ENCODE data around the gene FAM120AOS. TPM values are rescaled to one million over a fixed set of nuclear protein-coding genes. Genes with fewer than 3 reads are reported as not detected.

FAM120AOS gene
- total RNA-seq, 1 donor from 2014 or later = 52.0 TPM

DNA sequence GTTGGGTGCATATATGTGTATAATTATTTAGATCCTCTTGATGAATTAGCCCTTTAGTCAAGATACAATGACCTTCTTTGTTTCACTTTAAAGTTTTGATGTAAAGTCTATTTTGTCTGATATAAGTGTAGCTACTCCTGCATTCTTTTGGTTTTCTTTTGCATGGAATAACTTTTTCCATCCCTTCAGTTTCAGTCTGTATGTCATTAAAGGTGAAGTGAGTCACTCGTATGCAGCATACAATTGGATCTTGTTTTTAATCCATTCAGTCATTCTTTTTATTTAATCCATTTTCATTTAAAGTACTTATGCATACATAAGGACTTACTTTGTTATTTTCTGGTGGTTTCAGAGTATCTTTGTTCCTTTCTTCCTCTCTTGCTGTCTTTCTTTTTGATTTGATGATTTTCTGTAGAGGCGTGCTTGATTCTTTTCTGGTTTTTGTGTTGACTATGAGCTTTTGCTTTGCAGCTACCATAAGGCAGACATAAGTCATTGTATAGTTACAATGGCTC is 38.1 kb downstream of the FAM120AOS start:
- Mint-ChIP-seq H3K4me1 (peaks cover 5% of the 10 kb centered on the region), H3K27me3 (ENCODE audit: low read depth) (peaks cover 9% of the 10 kb centered on the region), H3K9me3 (peaks cover 8% of the 10 kb centered on the region), H3K27ac (ENCODE audit: unreplicated experiment) (no peak overlapping the region), H3K36me3 (ENCODE audit: low read depth) (peaks cover 5% of the 10 kb centered on the region), H3K4me3 (no peak overlapping the region)
- no peak for TF ChIP-seq CTCF (conservative IDR thresholded peaks at IDR 0.05)
- no peak for DNase-seq (ENCODE audit: low read depth, low spot score)

- no peak overlapping the region for H3K4me3 Mint-ChIP-seq
- no peak for DNase-seq (ENCODE audit: low read depth, low spot score)
These were observed 39.9 kb downstream of the FAM120AOS start for GRCh38 chr9:93413530-93413929.

DNA sequence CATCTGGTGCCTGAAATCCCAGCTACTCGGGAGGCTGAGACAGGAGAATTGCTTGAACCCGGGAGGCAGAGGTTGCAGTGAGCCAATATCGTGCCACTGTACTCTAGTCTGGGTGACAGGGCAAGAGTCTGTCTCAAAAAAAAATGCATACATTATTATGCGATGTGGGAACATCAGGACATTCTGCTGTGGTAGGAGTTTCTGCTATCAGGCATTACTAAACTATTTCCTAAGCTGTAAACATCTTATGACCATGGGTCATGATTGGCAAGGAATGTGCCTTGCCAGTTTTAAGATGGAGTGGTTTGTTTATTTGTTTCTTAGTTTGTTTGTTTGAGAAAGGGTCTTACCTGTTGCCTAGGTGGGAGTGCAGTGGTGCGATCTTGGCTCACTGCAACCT is 47.0 kb downstream of the FAM120AOS start:
- Mint-ChIP-seq H3K27ac (ENCODE audit: unreplicated experiment) (no peak overlapping the region), H3K36me3 (ENCODE audit: low read depth) (no peaks in the 10 kb centered on the region), H3K27me3 (ENCODE audit: low read depth) (peaks cover 24% of the 10 kb centered on the region), H3K4me3 (no peak overlapping the region), H3K9me3 (no peaks in the 10 kb centered on the region), H3K4me1 (no peaks in the 10 kb centered on the region)
- DNase-seq (ENCODE audit: low read depth, low spot score) = no peak
- no peak for TF ChIP-seq CTCF (conservative IDR thresholded peaks at IDR 0.05)

More at GRCh38 chr9:93413530-93413929, 39.9 kb downstream of the FAM120AOS start:
- Mint-ChIP-seq H3K4me1 (peaks cover 5% of the 10 kb centered on the region), H3K36me3 (ENCODE audit: low read depth) (peaks cover 3% of the 10 kb centered on the region), H3K27ac (ENCODE audit: unreplicated experiment) (no peak overlapping the region), H3K27me3 (ENCODE audit: low read depth) (peaks cover 14% of the 10 kb centered on the region), H3K9me3 (peaks cover 2% of the 10 kb centered on the region)
- TF ChIP-seq CTCF (conservative IDR thresholded peaks at IDR 0.05) = no peak

DNA sequence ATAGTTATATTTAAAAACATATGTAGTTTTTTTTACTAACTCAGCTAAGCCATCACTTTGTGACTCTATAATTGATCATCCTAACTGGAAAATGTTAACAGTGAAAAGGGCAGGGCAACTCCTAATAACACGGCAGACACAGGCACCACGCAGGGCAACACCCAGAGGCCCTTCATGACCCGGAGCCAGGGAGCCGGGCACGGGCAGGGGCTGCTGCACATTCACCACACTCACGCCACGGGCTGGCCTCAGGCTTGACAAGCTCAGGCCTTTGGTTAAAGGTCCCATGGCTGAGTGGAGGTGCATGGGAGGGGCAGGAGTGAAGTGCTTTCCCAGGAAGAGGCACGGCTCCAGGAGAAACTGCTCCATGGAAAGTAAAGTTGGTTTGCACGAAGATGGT is 54.9 kb downstream of the FAM120AOS start:
- no peaks in the 10 kb centered on the region for H3K4me1 Mint-ChIP-seq
- peak overlapping the region; percentile 74 for H3K27ac Mint-ChIP-seq (ENCODE audit: unreplicated experiment)
- no peak for DNase-seq (ENCODE audit: low read depth, low spot score)
- no peaks in the 10 kb centered on the region for H3K9me3 Mint-ChIP-seq
- TF ChIP-seq CTCF (conservative IDR thresholded peaks at IDR 0.05) = no peak
- H3K27me3 Mint-ChIP-seq (ENCODE audit: low read depth) = peaks cover 3% of the 10 kb centered on the region
- no peaks in the 10 kb centered on the region for H3K36me3 Mint-ChIP-seq (ENCODE audit: low read depth)
- H3K4me3 Mint-ChIP-seq = no peak overlapping the region

DNA sequence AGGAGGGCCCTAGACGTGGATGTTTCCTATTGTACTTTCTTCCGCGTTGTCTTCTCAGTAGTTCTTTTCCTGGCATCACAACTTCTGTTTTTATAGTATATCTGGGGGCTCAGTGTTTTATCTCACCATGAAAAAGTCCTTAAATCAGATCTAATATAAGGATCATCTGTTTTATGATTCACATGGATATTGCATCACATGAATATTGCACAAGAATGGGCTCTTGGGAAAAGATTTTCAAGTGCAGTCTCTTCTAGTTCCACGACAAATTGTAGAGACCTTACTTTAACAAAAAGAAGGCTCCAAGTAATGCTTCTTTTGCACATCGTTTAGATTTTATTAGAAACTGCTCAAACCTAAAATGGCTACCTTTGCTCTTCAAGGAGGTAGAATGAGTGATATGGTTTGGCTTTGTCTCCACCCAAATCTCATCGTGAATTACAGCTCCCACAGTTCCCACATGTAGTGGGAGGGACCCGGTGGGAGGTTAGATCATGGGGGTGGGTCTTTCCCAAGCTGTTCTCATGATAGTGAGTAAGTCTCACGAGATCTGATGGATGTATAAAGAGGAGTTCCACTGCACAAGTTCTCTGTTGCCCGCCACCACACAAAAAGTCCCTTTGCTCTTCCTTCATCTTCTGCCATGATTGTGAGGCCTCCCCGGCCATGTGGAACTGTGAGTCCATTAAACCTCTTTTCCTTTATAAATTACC is 55.6 kb downstream of the FAM120AOS start:
- Mint-ChIP-seq H3K27ac (ENCODE audit: unreplicated experiment) (no peak overlapping the region), H3K4me1 (no peaks in the 10 kb centered on the region), H3K36me3 (ENCODE audit: low read depth) (no peaks in the 10 kb centered on the region), H3K4me3 (no peak overlapping the region), H3K9me3 (no peaks in the 10 kb centered on the region), H3K27me3 (ENCODE audit: low read depth) (peaks cover 3% of the 10 kb centered on the region)
- no peak for TF ChIP-seq CTCF (conservative IDR thresholded peaks at IDR 0.05)
- DNase-seq (ENCODE audit: low read depth, low spot score) = no peak

Other genes with a start within 250 kb of the FAM120AOS start
- gene FAM120A, start 1.9 kb downstream of the FAM120AOS start, total RNA-seq = 57.3 and 59.5 TPM in 2 replicates
- gene PHF2, start 123.0 kb upstream of the FAM120AOS start, total RNA-seq = 34.4 and 34.7 TPM in 2 replicates